Heart left ventricle (tissue), 13 donors: ENCODE measurements around the gene TCF7.

Source experiments
- POLR2A ChIP-seq, 2 donors: fragments of 450-650 bp; IDR thresholded peaks; one replicate each; pipeline ENCODE4 v1.6.1; 2017; ENCODE audit warnings: antibody characterized with exemption in 2 of 2, mild to moderate bottlenecking in 2 of 2, moderate library complexity in 2 of 2
- TF ChIP-seq, protein P1 (sequence below), 12 donors: fragments of 200-600 bp; sonication (generic) in 4 of 12; IDR thresholded peaks; one replicate each; pipeline versions ENCODE4 v1.5.0 to v1.8.0; 2018 to 2022; ENCODE audit warnings: antibody characterized with exemption in 12 of 12, mild to moderate bottlenecking in 5 of 12
- donor health status: ischemic (EF 13 %, LVEDD 7.1; RV severe dilation, severe dysfunction).
- donor health status: DM: no; HTN: yes; CAD: no.
- donor health status: DM: no; HTN: no; CAD: no.
- donor health status: ischemic (EF 25% LVEDD 6.9; RV normal size, moderate dysfunction).
- donor health status: ischemic (EF 25% LVEDD 5.7; RV mildly dilated, moderate dysfunction).
- donor health status: ischemic (EF 35%, LVEDD 5.7; RV mildly dilated, moderate dysfunction).
- donor health status: nonischemic (EF 11% LVEDD 7.7; RV severe dilation, severe dysfunction).
- donor health status: DM: yes; HTN: yes; CAD: no.
- donor health status: PGD.
- donor health status: ischemic (EF 29% LVEDD 5.4; RV normal size, mild dysfunction).
- donor health status: nonischemic (EF 23%, LVEDD 6.1; RV moderate dilation, normal function).

DNA sequence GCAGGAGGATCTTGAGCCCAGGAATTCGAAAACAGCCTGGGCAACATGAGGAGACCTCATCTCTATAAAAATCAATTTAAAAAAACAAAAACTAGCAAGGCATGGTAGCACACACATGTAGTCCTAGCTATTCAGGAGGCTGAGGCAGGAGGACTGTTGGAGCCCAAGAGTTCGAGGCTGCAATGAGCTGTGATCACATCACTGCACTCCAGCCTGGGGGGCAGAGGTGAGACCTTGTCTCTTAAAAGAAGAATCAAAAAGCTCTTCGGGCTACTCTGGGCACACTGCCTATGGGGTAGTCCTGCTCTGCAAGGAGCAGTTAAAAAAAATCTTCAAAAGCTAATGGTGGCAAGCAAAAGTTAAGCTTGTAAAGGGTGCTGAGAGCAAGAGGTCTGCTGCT, 38.8 kb downstream of the TCF7 start:
- TF ChIP-seq, protein P1, sequence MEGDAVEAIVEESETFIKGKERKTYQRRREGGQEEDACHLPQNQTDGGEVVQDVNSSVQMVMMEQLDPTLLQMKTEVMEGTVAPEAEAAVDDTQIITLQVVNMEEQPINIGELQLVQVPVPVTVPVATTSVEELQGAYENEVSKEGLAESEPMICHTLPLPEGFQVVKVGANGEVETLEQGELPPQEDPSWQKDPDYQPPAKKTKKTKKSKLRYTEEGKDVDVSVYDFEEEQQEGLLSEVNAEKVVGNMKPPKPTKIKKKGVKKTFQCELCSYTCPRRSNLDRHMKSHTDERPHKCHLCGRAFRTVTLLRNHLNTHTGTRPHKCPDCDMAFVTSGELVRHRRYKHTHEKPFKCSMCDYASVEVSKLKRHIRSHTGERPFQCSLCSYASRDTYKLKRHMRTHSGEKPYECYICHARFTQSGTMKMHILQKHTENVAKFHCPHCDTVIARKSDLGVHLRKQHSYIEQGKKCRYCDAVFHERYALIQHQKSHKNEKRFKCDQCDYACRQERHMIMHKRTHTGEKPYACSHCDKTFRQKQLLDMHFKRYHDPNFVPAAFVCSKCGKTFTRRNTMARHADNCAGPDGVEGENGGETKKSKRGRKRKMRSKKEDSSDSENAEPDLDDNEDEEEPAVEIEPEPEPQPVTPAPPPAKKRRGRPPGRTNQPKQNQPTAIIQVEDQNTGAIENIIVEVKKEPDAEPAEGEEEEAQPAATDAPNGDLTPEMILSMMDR (IDR thresholded peaks at IDR 0.05) = no peak
- no peak for TF ChIP-seq POLR2A (IDR thresholded peaks at IDR 0.05)
